Stimulated activated CD4-positive, alpha-beta T cell treated with anti-CD3 and anti-CD28 coated beads, Interleukin-1b, Interleukin-23, amount 100 ng/mL, for 4 hours (primary cell): ENCODE results near the gene SECTM1.
"Not testable (repeated sequence)": the region's sequence is repeated elsewhere in the genome, so short reads cannot be mapped to it uniquely, and the experiment has no call there.

Experiments
- DNase-seq, 2 donors: peaks; one replicate each; pipeline ENCODE4 v3.0.0-alpha.2; 2020; ENCODE audit warnings: low read depth in 2 of 2

Gene SECTM1

GRCh38 chr17:82347994-82348393 is 14.4 kb upstream of the SECTM1 start:
- DNase-seq: not testable (repeated sequence)

GRCh38 chr17:82346342-82347300 is 13.1 kb upstream of the SECTM1 start:
- no peak for DNase-seq

DNA sequence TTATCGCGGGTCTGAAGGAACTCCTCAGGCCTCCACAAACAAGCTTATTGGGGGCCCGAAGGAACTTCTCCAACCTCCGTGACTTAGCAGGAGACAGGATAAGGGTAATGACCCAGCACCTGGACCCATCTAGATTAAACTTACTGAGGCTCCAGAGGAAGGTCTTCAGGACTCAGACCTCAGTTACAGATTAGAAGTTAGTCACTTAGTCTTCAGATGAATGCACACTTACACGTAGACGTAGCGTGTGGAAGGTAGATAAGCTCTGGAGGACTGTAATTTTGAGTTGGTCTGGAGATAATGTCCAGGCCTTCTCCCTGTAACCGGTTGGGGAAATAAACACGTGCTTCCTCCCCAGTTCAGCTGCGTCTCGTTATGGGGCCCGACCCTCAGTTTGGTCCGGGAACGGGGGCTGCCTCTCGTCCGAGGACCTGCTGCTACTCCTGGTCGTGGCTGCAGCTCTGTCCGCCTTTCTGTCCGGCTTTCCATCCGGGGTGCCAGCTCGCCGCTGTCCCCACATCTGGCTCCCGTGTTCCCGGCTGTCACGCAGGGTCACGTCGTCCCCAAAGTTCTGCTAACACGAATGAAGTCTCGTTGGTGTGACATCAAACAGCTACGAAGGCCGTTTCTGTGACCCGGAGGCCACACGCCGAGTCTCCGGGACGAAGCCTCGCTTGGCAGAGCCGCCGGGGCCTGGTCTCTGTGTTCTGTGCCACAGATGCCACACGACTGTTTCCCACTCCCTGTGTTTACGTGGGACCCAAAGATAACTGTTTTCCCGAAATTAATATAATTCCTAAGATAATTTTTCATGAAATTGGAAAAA is 11.8 kb upstream of the SECTM1 start:
- no peak for DNase-seq

DNA sequence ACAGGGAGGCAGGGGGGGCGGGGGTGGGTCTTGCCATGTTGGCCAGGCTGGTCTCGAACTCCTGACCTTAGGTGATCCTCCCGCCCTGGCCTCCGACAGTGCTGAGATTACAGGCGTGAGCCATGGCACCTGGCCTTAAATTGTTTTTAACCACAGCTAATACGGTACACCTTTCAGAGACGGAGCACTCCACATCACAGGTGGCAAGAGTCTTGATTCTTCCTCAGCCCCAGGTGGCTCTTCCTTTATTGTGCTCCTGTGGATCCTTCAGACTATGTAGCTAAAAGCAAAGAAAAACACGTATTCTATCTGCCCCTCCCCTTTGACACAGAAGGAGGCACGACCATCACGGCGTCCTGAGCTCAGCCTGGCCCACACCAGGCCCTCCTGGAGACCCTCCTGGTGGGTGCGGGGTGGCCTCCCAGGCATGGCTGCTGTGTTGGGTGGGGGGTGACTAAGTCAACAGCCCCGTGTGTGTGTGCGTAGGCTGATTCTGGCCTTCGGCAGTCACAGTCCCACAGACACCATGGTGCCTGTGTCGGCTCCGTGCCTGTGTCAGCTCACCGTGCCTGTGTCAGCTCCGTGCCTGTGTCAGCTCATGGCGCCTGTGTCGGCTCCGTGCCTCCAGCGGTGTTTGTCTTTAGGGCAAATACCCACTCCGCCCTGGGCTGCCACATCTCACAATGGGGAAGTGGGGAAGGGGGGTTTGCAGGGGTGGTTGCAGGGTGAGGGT is 10.8 kb upstream of the SECTM1 start:
- no peak for DNase-seq

DNA sequence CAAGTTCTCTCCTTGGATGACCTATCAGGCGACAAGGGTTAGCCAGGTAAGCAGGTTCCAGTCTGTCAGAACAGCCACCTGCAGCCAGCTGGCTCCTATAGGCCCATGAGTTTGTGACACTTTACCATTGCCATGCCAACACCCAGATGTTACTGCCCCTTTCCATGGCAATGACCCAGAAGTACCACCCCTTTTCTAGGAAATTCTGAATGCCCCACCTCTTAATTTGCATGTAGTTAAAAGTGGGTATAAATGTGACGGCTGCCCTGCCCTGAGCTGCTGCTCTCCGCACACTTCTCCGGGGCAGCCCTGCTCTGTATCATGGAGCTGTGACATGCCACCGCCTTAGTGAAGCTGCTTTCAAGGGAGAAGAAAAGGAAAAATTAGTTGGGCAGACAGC is 10.0 kb upstream of the SECTM1 start:
- no peak for DNase-seq

GRCh38 chr17:82342361-82343079 is 9.0 kb upstream of the SECTM1 start:
- no peak for DNase-seq

- no peak for DNase-seq
Observed at GRCh38 chr17:82339634-82340580, 6.3 kb upstream of the SECTM1 start.

GRCh38 chr17:82338858-82339633 is 5.5 kb upstream of the SECTM1 start:
- no peak for DNase-seq

GRCh38 chr17:82334622-82335394 is 1.2 kb upstream of the SECTM1 start:
- no peak for DNase-seq

GRCh38 chr17:82334204-82334621 is 647 bp upstream of the SECTM1 start:
- DNase-seq: no peak

DNA sequence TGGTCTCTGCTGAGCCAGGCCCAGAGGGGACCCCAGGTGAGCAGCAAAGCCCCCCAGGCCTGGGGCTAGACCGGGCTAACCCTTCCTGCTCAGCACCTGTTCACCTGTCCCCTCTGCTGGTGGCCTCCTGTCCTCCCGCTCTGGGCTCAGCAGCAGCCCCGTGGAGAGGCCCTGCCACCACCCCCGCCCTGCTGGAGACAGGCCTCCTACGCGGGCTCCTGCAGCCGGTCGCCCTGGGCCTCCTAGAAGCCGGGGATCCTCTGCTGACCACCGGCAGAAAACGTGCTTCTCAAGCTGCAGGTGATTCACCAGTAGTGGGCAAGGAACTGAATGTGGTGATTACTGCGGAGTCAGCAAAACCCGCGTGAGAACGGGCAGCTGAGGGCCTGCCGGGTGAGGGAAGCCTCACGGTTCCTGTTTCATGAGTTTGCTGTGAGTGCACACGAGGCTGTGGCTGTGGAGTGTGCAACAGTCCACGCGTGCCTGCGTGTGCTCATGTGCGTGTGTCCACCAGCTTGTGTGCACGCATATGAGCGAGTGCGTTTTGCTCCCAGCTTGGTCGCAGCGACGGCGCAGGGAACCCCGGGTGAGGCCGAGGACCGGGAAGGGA is 792 bp downstream of the SECTM1 start:
- DNase-seq: no peak

GRCh38 chr17:82331345-82331939 is 2.1 kb downstream of the SECTM1 start:
- DNase-seq: no peak

- DNase-seq: no peak
Observed at GRCh38 chr17:82330322-82331239, 3.0 kb downstream of the SECTM1 start.

DNA sequence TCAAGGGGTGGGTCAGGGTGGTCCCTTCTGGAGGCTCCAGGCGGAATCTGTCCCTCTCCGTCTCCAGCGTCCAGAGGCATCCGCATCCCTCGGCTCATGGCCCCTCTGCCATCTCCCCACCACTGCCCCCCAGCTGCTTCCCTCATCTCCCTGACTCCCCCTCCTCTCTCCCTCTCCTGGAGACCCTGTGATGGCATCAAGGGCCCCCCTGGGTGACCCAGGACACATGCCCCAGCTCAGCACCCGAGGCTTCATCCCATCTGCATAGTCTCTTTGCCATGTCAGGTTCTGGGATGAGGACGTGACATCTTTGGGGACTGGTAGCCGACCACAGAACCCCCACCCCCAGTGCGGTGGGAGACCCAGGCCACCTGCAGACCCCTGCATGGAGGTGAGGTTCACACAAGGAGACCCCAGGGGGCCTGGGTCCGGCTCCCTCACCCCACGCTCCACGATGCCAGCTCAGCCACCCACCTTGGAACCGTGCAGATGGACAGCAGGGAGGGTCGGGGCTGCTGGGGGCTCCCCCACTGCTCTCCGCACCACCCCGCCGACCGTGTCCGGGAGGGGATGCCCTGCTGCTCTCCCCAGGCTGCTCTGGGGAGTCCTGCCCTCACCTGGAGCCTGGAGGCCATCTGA is 3.8 kb downstream of the SECTM1 start:
- no peak for DNase-seq

DNA sequence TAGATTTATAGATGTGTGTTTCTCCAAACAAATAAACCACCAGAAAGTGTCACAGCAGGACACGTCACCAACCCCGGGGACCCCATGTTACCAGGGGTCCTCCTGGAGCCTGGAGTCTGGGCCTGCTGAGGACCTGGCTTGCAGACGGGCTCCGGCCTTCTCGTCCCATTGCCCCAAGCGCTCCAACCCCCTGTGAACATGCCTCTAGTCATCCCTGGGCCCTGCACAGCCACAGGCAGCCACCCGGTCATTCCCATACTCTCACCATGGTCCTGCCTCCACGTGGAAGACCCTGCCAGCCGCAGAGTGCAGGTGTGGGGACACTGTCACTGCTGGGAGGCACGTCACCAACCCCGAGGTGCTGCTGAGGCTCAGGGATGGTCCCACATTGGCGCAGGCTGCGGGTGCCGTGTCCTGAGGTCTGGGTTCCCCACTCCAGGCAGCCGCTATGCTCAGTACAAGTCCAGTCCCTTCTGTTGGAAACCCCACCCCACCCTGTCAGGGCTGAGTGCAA is 4.5 kb downstream of the SECTM1 start:
- DNase-seq: no peak
